Measurements from ENCODE around the gene PRIM2.
"Not testable (repeated sequence)": the region's sequence is repeated elsewhere in the genome, so short reads cannot be mapped to it uniquely, and the experiment has no call there.

PRIM2 gene

GRCh38 chr6:57283106-57283505 is 34.3 kb upstream of the PRIM2 start:
- TF ChIP-seq CTCF (conservative IDR thresholded peaks at IDR 0.05; ENCODE audit: low read length), result no peak
- H3K4me3 ChIP-seq (ENCODE audit: low read length), result no peak overlapping the region
- peak; percentile 30 for DNase-seq (ENCODE audit: low read depth)

GRCh38 chr6:57283911-57284455 is 33.4 kb upstream of the PRIM2 start:
- DNase-seq (ENCODE audit: low read depth), result peak; percentile 32
- H3K4me3 ChIP-seq (ENCODE audit: low read length), result no peak overlapping the region
- TF ChIP-seq CTCF (conservative IDR thresholded peaks at IDR 0.05; ENCODE audit: low read length), result no peak

GRCh38 chr6:57288136-57288535 is 29.3 kb upstream of the PRIM2 start:
- not testable (repeated sequence) for DNase-seq (ENCODE audit: low read depth); H3K4me3 ChIP-seq (ENCODE audit: low read length)

- not testable (repeated sequence) for DNase-seq (ENCODE audit: low read depth)
Observed at GRCh38 chr6:57293472-57293871, 24.0 kb upstream of the PRIM2 start.

GRCh38 chr6:57294862-57295445 is 22.5 kb upstream of the PRIM2 start:
- no peak overlapping the region for H3K4me3 ChIP-seq (ENCODE audit: low read length)
- DNase-seq (ENCODE audit: low read depth), result peak; percentile 72
- TF ChIP-seq CTCF (conservative IDR thresholded peaks at IDR 0.05; ENCODE audit: low read length), result no peak

More at GRCh38 chr6:57293472-57293871, 24.0 kb upstream of the PRIM2 start:
- H3K4me3 ChIP-seq (ENCODE audit: low read length), result not testable (repeated sequence)

GRCh38 chr6:57297505-57297904 is 19.9 kb upstream of the PRIM2 start:
- TF ChIP-seq CTCF (conservative IDR thresholded peaks at IDR 0.05; ENCODE audit: low read length), result no peak
- no peak overlapping the region for H3K4me3 ChIP-seq (ENCODE audit: low read length)
- DNase-seq (ENCODE audit: low read depth), result no peak

- no peak for DNase-seq (ENCODE audit: low read depth)
- no peak overlapping the region for H3K4me3 ChIP-seq (ENCODE audit: low read length)
- no peak for TF ChIP-seq CTCF (conservative IDR thresholded peaks at IDR 0.05; ENCODE audit: low read length)
Observed at GRCh38 chr6:57298741-57299140, 18.7 kb upstream of the PRIM2 start.

- no peak overlapping the region for H3K4me3 ChIP-seq (ENCODE audit: low read length)
- DNase-seq (ENCODE audit: low read depth), result peak; percentile 35
Observed at GRCh38 chr6:57301757-57302156, 15.7 kb upstream of the PRIM2 start.

More at GRCh38 chr6:57301757-57302156, 15.7 kb upstream of the PRIM2 start:
- no peak for TF ChIP-seq CTCF (conservative IDR thresholded peaks at IDR 0.05; ENCODE audit: low read length)
